Liver (tissue), 3 donors: Measurements from ENCODE around the gene AHRR.

Experiments used
- EGR1 ChIP-seq, 2 donors: IDR thresholded peaks; 2 replicates each; pipeline ENCODE4 v1.6.1; 2016 to 2018; ENCODE audit warnings: antibody characterized with exemption in 2 of 2, low read depth in 2 of 2
- FOXA1 ChIP-seq: IDR thresholded peaks from 2 replicates; pipeline ENCODE4 v1.6.1; 2016; ENCODE audit warnings: antibody characterized with exemption
- GABPA ChIP-seq, 2 donors: IDR thresholded peaks in 1 of 2; conservative IDR thresholded peaks in 1 of 2; 2 replicates each; pipeline ENCODE4 v1.6.1; 2016; ENCODE audit warnings: antibody characterized with exemption in 2 of 2, mild to moderate bottlenecking in 1 of 2, moderate library complexity in 1 of 2
- HNF4G ChIP-seq: IDR thresholded peaks from 2 replicates; pipeline ENCODE4 v1.6.1; 2016; ENCODE audit warnings: antibody characterized with exemption
- RAD21 ChIP-seq, 2 donors: IDR thresholded peaks; 2 replicates each; pipeline ENCODE4 v1.6.1; 2016; ENCODE audit warnings: antibody characterized with exemption in 2 of 2, mild to moderate bottlenecking in 2 of 2
- TAF1 ChIP-seq: conservative IDR thresholded peaks from 2 replicates; pipeline ENCODE4 v1.6.1; 2016; ENCODE audit warnings: antibody characterized with exemption, mild to moderate bottlenecking
- TF ChIP-seq, protein P1 (sequence below): fragments of 150-350 bp; IDR thresholded peaks from 2 replicates; pipeline ENCODE4 v1.5.1; 2017; ENCODE audit warnings: improper control_type of control experiment, low read depth, low read length; ENCODE audit not compliant: missing input control
- TF ChIP-seq, protein P2 (sequence below): IDR thresholded peaks from 2 replicates; pipeline ENCODE4 v1.6.1; 2016; ENCODE audit warnings: antibody characterized with exemption
- TF ChIP-seq, protein P3 (sequence below): IDR thresholded peaks from 2 replicates; pipeline ENCODE4 v1.6.1; 2016; ENCODE audit warnings: antibody characterized with exemption, mild to moderate bottlenecking
- TF ChIP-seq, protein P4 (sequence below): IDR thresholded peaks from 2 replicates; pipeline ENCODE4 v1.6.1; 2016; ENCODE audit warnings: antibody characterized with exemption
- donor health status: healthy.
- donor health status: healthy.

DNA sequence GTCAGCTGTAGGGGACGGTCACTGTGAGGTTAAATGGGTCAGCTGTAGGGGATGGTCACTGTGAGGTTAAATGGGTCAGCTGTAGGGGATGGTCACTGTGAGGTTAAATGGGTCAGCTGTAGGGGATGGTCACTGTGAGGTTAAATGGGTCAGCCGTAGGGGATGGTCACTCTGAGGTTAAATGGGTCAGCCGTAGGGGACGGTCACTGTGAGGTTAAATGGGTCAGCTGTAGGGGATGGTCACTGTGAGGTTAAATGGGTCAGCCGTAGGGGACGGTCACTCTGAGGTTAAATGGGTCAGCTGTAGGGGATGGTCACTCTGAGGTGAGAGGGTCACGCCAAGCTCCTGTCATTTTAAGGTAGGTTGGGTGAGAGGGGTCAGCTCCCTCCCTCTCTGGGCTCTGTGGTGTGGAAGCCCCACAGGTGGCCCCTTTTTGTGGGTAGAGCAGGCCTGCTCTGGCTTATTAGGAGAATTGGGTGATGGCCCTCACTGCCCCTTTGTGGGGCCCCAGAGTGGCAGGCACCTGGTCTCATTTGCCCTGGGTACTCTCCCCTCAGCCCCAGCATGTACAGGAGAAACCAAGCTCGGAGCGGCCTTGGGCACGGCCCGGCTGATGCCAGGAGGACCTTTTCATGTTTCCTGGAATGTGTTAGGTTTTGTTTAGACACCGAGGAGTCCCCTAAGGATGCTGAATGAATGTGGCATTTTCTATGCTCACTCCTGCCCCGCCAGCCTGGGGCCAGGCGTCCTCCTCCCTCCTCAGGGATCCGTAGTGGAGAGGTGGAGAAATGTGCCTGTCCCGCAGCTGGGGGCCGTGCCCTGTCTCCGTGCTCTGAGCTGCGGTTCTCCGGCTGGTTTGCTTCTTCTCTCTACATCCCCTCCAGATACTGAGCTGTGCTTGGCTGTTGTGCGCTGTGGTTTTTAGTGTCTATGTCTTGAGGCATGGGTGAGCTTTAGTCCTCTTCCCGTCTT is 31.4 kb downstream of the AHRR start:
- TF ChIP-seq HNF4G (no peak), RAD21 (IDR thresholded peaks at IDR 0.05) (no peak), TAF1 (no peak), GABPA (IDR thresholded peaks at IDR 0.05 in 1 of 2, conservative IDR thresholded peaks at IDR 0.05 in 1 of 2) (no peak), EGR1 (IDR thresholded peaks at IDR 0.05; ENCODE audit: low read depth in 2 of 2) (no peak), FOXA1 (no peak)
- TF ChIP-seq, protein P1, sequence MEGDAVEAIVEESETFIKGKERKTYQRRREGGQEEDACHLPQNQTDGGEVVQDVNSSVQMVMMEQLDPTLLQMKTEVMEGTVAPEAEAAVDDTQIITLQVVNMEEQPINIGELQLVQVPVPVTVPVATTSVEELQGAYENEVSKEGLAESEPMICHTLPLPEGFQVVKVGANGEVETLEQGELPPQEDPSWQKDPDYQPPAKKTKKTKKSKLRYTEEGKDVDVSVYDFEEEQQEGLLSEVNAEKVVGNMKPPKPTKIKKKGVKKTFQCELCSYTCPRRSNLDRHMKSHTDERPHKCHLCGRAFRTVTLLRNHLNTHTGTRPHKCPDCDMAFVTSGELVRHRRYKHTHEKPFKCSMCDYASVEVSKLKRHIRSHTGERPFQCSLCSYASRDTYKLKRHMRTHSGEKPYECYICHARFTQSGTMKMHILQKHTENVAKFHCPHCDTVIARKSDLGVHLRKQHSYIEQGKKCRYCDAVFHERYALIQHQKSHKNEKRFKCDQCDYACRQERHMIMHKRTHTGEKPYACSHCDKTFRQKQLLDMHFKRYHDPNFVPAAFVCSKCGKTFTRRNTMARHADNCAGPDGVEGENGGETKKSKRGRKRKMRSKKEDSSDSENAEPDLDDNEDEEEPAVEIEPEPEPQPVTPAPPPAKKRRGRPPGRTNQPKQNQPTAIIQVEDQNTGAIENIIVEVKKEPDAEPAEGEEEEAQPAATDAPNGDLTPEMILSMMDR: no peak
- TF ChIP-seq, protein P2, sequence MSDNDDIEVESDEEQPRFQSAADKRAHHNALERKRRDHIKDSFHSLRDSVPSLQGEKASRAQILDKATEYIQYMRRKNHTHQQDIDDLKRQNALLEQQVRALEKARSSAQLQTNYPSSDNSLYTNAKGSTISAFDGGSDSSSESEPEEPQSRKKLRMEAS: no peak
- TF ChIP-seq, protein P3, sequence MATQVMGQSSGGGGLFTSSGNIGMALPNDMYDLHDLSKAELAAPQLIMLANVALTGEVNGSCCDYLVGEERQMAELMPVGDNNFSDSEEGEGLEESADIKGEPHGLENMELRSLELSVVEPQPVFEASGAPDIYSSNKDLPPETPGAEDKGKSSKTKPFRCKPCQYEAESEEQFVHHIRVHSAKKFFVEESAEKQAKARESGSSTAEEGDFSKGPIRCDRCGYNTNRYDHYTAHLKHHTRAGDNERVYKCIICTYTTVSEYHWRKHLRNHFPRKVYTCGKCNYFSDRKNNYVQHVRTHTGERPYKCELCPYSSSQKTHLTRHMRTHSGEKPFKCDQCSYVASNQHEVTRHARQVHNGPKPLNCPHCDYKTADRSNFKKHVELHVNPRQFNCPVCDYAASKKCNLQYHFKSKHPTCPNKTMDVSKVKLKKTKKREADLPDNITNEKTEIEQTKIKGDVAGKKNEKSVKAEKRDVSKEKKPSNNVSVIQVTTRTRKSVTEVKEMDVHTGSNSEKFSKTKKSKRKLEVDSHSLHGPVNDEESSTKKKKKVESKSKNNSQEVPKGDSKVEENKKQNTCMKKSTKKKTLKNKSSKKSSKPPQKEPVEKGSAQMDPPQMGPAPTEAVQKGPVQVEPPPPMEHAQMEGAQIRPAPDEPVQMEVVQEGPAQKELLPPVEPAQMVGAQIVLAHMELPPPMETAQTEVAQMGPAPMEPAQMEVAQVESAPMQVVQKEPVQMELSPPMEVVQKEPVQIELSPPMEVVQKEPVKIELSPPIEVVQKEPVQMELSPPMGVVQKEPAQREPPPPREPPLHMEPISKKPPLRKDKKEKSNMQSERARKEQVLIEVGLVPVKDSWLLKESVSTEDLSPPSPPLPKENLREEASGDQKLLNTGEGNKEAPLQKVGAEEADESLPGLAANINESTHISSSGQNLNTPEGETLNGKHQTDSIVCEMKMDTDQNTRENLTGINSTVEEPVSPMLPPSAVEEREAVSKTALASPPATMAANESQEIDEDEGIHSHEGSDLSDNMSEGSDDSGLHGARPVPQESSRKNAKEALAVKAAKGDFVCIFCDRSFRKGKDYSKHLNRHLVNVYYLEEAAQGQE: no peak
- TF ChIP-seq, protein P4, sequence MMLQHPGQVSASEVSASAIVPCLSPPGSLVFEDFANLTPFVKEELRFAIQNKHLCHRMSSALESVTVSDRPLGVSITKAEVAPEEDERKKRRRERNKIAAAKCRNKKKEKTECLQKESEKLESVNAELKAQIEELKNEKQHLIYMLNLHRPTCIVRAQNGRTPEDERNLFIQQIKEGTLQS: no peak
